MM.1S (cell line): Measurements from ENCODE around the gene ETNPPL.

Source experiments
- DNase-seq: peaks from one replicate; pipeline ENCODE4 v3.0.0-alpha.2; 2015
- H2AFZ ChIP-seq: fragments of 300-600 bp; sonication (generic); 2 replicates; pipeline ENCODE4 v1.6.0; 2016; ENCODE audit warnings: antibody characterized with exemption, low read length
- H3F3A ChIP-seq: fragments of 300-600 bp; sonication (generic); 2 replicates; pipeline ENCODE4 v1.6.1; 2016; ENCODE audit warnings: mild to moderate bottlenecking, antibody characterized with exemption, low read length, moderate library complexity, mixed read lengths; ENCODE audit not compliant: insufficient read depth
- H3K27ac ChIP-seq: fragments of 300-600 bp; sonication (generic); 2 replicates; pipeline ENCODE4 v1.5.1; 2016; ENCODE audit warnings: mild to moderate bottlenecking, low read length
- H3K27me3 ChIP-seq: fragments of 300-600 bp; sonication (generic); replicated peaks from 2 replicates; pipeline ENCODE4 v1.6.0; 2016; ENCODE audit warnings: low read length; ENCODE audit not compliant: insufficient read depth
- H3K36me3 ChIP-seq: fragments of 300-600 bp; sonication (generic); replicated peaks from 2 replicates; pipeline ENCODE4 v1.6.1; 2016; ENCODE audit warnings: mild to moderate bottlenecking, low read length, mixed read lengths; ENCODE audit not compliant: insufficient read depth
- H3K4me1 ChIP-seq: fragments of 300-600 bp; sonication (generic); 2 replicates; pipeline ENCODE4 v1.6.1; 2016; ENCODE audit warnings: low read length, mixed read lengths
- H3K4me2 ChIP-seq: fragments of 300-600 bp; sonication (generic); 2 replicates; pipeline ENCODE4 v1.6.0; 2016; ENCODE audit warnings: low read depth, low read length
- H3K4me3 ChIP-seq: fragments of 300-600 bp; sonication (generic); 2 replicates; pipeline ENCODE4 v1.5.1; 2016; ENCODE audit warnings: low read length, mixed read lengths
- H3K79me2 ChIP-seq: fragments of 300-600 bp; sonication (generic); 2 replicates; pipeline ENCODE4 v1.6.1; 2016; ENCODE audit warnings: mixed run types, low read length, mixed read lengths
- H3K9ac ChIP-seq: fragments of 300-600 bp; sonication (generic); 2 replicates; pipeline ENCODE4 v1.6.1; 2016; ENCODE audit warnings: low read length, mixed read lengths
- H3K9me2 ChIP-seq: fragments of 300-600 bp; sonication (generic); replicated peaks from 2 replicates; pipeline ENCODE4 v1.6.1; 2016; ENCODE audit warnings: mild to moderate bottlenecking, low read length, mixed read lengths; ENCODE audit not compliant: insufficient read depth
- H3K9me3 ChIP-seq: fragments of 300-600 bp; sonication (generic); replicated peaks from 2 replicates; pipeline ENCODE4 v1.6.1; 2016; ENCODE audit warnings: mild to moderate bottlenecking, low read length, mixed read lengths; ENCODE audit not compliant: insufficient read depth
- H4K20me1 ChIP-seq: fragments of 300-600 bp; sonication (generic); 2 replicates; pipeline ENCODE4 v1.6.1; 2016; ENCODE audit warnings: mild to moderate bottlenecking, low read length, moderate library complexity, mixed read lengths; ENCODE audit not compliant: insufficient read depth
- CTCF ChIP-seq: fragments of 300-600 bp; sonication (generic); IDR thresholded peaks from 2 replicates; pipeline ENCODE4 v1.5.1; 2016; ENCODE audit warnings: antibody characterized with exemption, low read length, mixed read lengths
- EZH2 ChIP-seq: fragments of 300-600 bp; sonication (generic); optimal IDR thresholded peaks from 2 replicates; pipeline ENCODE3; 2017; ENCODE audit warnings: low read depth, mild to moderate bottlenecking, antibody characterized with exemption, low read length, mixed read lengths
- EZH2phosphoT487 ChIP-seq: fragments of 300-600 bp; sonication (generic); IDR thresholded peaks from 2 replicates; pipeline ENCODE4 v1.6.1; 2018; ENCODE audit warnings: antibody characterized with exemption, low read length

The ETNPPL gene

GRCh38 chr4:108772402-108772801 is 9.5 kb upstream of the ETNPPL start:
- no peak for TF ChIP-seq EZH2phosphoT487
- no peak for TF ChIP-seq EZH2
- no peak for TF ChIP-seq CTCF
- no peaks in the 10 kb centered on the region for H3K4me1 ChIP-seq
- no peak for DNase-seq
- H3K36me3 ChIP-seq: no peaks in the 10 kb centered on the region
- H3K79me2 ChIP-seq: no peaks in the 10 kb centered on the region
- no peak overlapping the region for H3K9ac ChIP-seq
- H3K4me3 ChIP-seq: no peak overlapping the region
- no peaks in the 10 kb centered on the region for H3K9me3 ChIP-seq
- no peak overlapping the region for H2AFZ ChIP-seq
- H3F3A ChIP-seq: no peaks in the 10 kb centered on the region
- H3K27me3 ChIP-seq: no peaks in the 10 kb centered on the region
- H3K9me2 ChIP-seq: no peaks in the 10 kb centered on the region
- no peak overlapping the region for H3K27ac ChIP-seq
- H4K20me1 ChIP-seq: no peaks in the 10 kb centered on the region
- no peak overlapping the region for H3K4me2 ChIP-seq

- H3K9me3 ChIP-seq: no peaks in the 10 kb centered on the region
- no peaks in the 10 kb centered on the region for H3K36me3 ChIP-seq
- no peaks in the 10 kb centered on the region for H3F3A ChIP-seq
- H3K9ac ChIP-seq: no peak overlapping the region
- H3K27ac ChIP-seq: no peak overlapping the region
- no peak overlapping the region for H3K4me2 ChIP-seq
- no peaks in the 10 kb centered on the region for H3K4me1 ChIP-seq
- no peaks in the 10 kb centered on the region for H3K27me3 ChIP-seq
- no peaks in the 10 kb centered on the region for H4K20me1 ChIP-seq
- H3K9me2 ChIP-seq: no peaks in the 10 kb centered on the region
- no peak for DNase-seq
- no peaks in the 10 kb centered on the region for H3K79me2 ChIP-seq
- no peak overlapping the region for H3K4me3 ChIP-seq
- TF ChIP-seq EZH2phosphoT487 (no peak), EZH2 (no peak), CTCF (no peak)
- H2AFZ ChIP-seq: no peak overlapping the region
Measured at GRCh38 chr4:108766058-108766457, 3.2 kb upstream of the ETNPPL start.

- H4K20me1 ChIP-seq: no peaks in the 10 kb centered on the region
- no peaks in the 10 kb centered on the region for H3F3A ChIP-seq
- no peak for DNase-seq
- TF ChIP-seq EZH2phosphoT487: no peak
- TF ChIP-seq CTCF: no peak
- no peak for TF ChIP-seq EZH2
- H3K9ac ChIP-seq: no peak overlapping the region
- no peak overlapping the region for H3K4me2 ChIP-seq
- no peak overlapping the region for H2AFZ ChIP-seq
- H3K36me3 ChIP-seq: no peaks in the 10 kb centered on the region
- H3K9me3 ChIP-seq: no peaks in the 10 kb centered on the region
- H3K9me2 ChIP-seq: no peaks in the 10 kb centered on the region
- no peaks in the 10 kb centered on the region for H3K4me1 ChIP-seq
- H3K79me2 ChIP-seq: no peaks in the 10 kb centered on the region
- H3K27ac ChIP-seq: no peak overlapping the region
- H3K4me3 ChIP-seq: no peak overlapping the region
- H3K27me3 ChIP-seq: no peaks in the 10 kb centered on the region
Measured at GRCh38 chr4:108763986-108764385, 1.1 kb upstream of the ETNPPL start.
